Tibial artery (tissue), 4 donors: ENCODE data around the gene STPG3.

Source experiments
- DNase-seq, 2 donors: peaks; one replicate each; pipeline ENCODE4 v3.0.0-alpha.2; 2019
- H3K27ac ChIP-seq, 2 donors: fragments of 200-600 bp; sonication (generic) in 1 of 2; 1 replicate in 1 of 2; 2 replicates in 1 of 2; pipeline ENCODE4 v1.5.1; 2018 to 2019; ENCODE audit warnings: mild to moderate bottlenecking in 1 of 2
- H3K27me3 ChIP-seq, 2 donors: fragments of 200-600 bp; sonication (generic) in 1 of 2; one replicate each; pipeline versions ENCODE4 v1.5.1 to v1.6.0; 2016 to 2019
- H3K36me3 ChIP-seq, 3 donors: fragments of 200-600 bp; sonication (generic) in 2 of 3; one replicate each; pipeline ENCODE4 v1.5.1; 2016 to 2019; ENCODE audit warnings: mild to moderate bottlenecking in 2 of 3
- H3K4me1 ChIP-seq, 4 donors: fragments of 200-600 bp; sonication (generic) in 2 of 4; 1 replicate in 3 of 4; 2 replicates in 1 of 4; pipeline ENCODE4 v1.5.1; 2016 to 2019
- H3K4me3 ChIP-seq, 2 donors: fragments of 200-600 bp; sonication (generic) in 1 of 2; 1 replicate in 1 of 2; 2 replicates in 1 of 2; pipeline ENCODE4 v1.5.1; 2018 to 2019; ENCODE audit warnings: mild to moderate bottlenecking in 2 of 2
- H3K9me3 ChIP-seq, 3 donors: fragments of 200-600 bp; sonication (generic) in 1 of 3; one replicate each; pipeline ENCODE4 v1.5.1; 2016 to 2019
- intact Hi-C: fragments of 100-400 bp; cut with DNase I; formaldehyde crosslinking; loops from one replicate; pipeline ENCODE4 v1.15.0; 2023; ENCODE audit warnings: low total_unique reads
- TF ChIP-seq, protein P1 (sequence below), 2 experiments: fragments of 200-600 bp in 1 of 2; fragments of 450-650 bp in 1 of 2; IDR thresholded peaks; one replicate each; pipeline ENCODE4 v1.5.1; 2017 to 2019; ENCODE audit warnings: antibody characterized with exemption in 2 of 2, mild to moderate bottlenecking in 1 of 2, moderate library complexity in 1 of 2

The STPG3 gene

DNA sequence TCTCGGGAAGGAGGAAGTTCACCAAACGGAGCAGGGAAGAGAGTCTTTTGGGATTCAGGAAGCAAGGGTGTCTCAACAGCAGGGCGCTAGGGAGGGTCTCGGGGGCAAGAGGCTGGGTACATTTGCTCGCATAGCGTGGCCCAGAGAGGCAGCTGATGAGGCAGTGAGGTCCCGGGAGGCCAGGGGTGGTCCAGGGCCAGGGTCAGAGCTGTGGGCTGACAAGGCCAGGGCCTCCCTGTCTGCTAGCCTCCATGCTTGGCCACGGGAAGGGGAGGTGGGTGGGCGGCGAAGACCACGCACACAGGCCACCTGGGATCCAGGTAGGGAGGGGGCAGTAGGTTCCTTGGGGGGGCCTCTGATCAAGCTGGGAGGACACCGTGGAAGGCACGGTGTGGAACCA is 39.6 kb upstream of the STPG3 start:
- Histone ChIP-seq H3K4me3 (no peak overlapping the region), H3K9me3 (no peaks in the 10 kb centered on the region), H3K4me1 (peaks cover 0 to 6% (median 5%) of the 10 kb centered on the region in 4 donors), H3K27ac (no peak overlapping the region), H3K27me3 (no peaks in the 10 kb centered on the region), H3K36me3 (peaks cover 0 to 47% (median 0%) of the 10 kb centered on the region in 3 donors)
- intact Hi-C loops: no loop called here
- TF ChIP-seq, protein P1, sequence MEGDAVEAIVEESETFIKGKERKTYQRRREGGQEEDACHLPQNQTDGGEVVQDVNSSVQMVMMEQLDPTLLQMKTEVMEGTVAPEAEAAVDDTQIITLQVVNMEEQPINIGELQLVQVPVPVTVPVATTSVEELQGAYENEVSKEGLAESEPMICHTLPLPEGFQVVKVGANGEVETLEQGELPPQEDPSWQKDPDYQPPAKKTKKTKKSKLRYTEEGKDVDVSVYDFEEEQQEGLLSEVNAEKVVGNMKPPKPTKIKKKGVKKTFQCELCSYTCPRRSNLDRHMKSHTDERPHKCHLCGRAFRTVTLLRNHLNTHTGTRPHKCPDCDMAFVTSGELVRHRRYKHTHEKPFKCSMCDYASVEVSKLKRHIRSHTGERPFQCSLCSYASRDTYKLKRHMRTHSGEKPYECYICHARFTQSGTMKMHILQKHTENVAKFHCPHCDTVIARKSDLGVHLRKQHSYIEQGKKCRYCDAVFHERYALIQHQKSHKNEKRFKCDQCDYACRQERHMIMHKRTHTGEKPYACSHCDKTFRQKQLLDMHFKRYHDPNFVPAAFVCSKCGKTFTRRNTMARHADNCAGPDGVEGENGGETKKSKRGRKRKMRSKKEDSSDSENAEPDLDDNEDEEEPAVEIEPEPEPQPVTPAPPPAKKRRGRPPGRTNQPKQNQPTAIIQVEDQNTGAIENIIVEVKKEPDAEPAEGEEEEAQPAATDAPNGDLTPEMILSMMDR (IDR thresholded peaks at IDR 0.05): no peak
- DNase-seq: no peak

DNA sequence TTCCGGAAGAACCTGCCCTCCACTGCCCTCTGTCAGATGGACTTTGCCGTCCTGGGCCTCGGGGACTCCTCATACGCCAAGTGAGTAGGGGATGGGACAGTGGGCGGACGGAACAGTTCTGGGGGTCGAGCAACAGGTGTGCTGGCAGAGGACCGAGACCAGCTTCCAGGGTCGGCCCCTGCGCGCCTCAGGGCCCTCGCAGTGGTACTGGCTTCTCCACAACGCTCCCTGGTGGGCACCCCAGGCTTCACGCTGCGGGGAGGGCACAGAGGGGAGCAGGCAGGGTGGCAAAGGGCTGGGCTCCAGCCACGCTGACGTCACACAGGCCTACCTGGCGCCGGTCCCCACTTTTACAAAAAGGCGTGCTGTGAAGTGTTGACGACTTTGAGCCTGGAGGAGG is 38.6 kb upstream of the STPG3 start:
- H3K27me3 ChIP-seq: no peaks in the 10 kb centered on the region
- no peak for DNase-seq
- TF ChIP-seq, protein P1 (IDR thresholded peaks at IDR 0.05): no peak
- H3K4me1 ChIP-seq: peaks cover 0 to 9% (median 1%) of the 10 kb centered on the region in 4 donors
- H3K4me3 ChIP-seq: no peak overlapping the region
- intact Hi-C loops: no loop called here
- no peaks in the 10 kb centered on the region for H3K9me3 ChIP-seq
- H3K36me3 ChIP-seq: peaks cover 0 to 44% (median 0%) of the 10 kb centered on the region in 3 donors
- H3K27ac ChIP-seq: no peak overlapping the region

DNA sequence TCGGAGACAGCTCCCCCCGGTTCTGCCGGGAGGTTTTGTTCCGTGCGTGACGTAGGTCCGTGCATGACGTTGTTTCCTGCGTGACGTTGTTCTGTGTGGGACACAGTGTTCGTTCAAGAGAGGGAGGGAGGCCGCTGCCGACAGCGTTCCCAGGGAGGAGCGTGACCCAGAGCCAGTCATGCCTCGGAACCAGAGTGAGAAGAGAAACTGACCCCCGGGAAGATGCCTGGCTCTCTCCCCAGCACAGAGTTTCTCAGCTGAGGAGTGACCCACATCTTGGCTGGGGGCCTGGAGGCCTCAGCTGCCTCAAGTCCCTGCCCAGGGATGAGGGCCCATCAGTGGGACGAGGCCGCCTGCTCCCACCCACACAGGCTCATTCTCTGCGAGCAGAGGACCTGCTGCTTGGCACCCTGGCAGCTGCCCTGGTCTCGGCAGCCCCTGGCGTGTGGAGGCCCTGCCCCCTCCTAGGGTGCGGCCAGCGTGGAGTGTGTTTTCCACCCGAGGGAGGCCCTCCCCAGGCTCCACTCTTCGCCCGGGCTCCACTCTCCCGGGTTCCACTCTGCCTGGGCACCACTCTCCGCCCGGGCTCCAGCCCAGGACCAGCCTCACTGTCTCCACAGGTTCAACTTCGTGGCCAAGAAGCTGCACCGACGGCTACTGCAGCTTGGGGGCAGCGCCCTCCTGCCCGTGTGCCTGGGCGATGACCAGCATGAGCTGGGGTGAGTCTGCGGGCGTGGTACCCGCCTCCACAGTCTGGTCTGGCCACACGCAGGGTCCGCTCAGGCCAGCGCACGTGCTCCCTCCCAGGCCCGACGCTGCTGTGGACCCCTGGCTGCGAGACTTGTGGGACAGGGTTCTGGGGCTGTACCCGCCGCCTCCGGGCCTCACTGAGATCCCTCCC is 37.7 kb upstream of the STPG3 start:
- H3K27me3 ChIP-seq: no peaks in the 10 kb centered on the region
- peaks cover 0 to 18% (median 8%) of the 10 kb centered on the region in 4 donors for H3K4me1 ChIP-seq
- no peak overlapping the region for H3K27ac ChIP-seq
- H3K9me3 ChIP-seq: no peaks in the 10 kb centered on the region
- H3K4me3 ChIP-seq: no peak overlapping the region
- DNase-seq: no peak
- H3K36me3 ChIP-seq: peaks cover 0 to 42% (median 0%) of the 10 kb centered on the region in 3 donors
- intact Hi-C loops: no loop called here
- TF ChIP-seq, protein P1 (IDR thresholded peaks at IDR 0.05): no peak

DNA sequence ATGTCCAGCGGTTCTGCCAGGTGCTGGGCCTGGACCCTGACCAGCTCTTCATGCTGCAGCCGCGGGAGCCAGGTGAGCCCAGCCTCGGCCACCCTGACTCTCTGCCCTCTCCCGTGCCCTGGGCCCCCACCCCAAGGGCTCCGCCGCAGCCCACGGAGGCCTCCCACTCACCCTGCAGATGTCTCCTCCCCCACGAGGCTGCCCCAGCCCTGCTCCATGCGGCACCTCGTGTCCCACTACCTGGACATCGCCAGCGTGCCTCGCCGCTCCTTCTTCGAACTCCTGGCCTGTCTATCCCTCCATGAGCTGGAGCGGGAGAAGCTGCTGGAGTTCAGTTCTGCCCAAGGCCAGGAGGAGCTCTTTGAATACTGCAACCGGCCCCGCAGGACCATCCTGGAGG is 36.5 kb upstream of the STPG3 start:
- intact Hi-C loops: no loop called here
- Histone ChIP-seq H3K4me3 (no peak overlapping the region), H3K27me3 (no peaks in the 10 kb centered on the region), H3K36me3 (peaks cover 0 to 34% (median 0%) of the 10 kb centered on the region in 3 donors), H3K9me3 (no peaks in the 10 kb centered on the region), H3K4me1 (peaks cover 0 to 24% (median 11%) of the 10 kb centered on the region in 4 donors), H3K27ac (no peak overlapping the region)
- DNase-seq: no peak
- TF ChIP-seq, protein P1 (IDR thresholded peaks at IDR 0.05): no peak

DNA sequence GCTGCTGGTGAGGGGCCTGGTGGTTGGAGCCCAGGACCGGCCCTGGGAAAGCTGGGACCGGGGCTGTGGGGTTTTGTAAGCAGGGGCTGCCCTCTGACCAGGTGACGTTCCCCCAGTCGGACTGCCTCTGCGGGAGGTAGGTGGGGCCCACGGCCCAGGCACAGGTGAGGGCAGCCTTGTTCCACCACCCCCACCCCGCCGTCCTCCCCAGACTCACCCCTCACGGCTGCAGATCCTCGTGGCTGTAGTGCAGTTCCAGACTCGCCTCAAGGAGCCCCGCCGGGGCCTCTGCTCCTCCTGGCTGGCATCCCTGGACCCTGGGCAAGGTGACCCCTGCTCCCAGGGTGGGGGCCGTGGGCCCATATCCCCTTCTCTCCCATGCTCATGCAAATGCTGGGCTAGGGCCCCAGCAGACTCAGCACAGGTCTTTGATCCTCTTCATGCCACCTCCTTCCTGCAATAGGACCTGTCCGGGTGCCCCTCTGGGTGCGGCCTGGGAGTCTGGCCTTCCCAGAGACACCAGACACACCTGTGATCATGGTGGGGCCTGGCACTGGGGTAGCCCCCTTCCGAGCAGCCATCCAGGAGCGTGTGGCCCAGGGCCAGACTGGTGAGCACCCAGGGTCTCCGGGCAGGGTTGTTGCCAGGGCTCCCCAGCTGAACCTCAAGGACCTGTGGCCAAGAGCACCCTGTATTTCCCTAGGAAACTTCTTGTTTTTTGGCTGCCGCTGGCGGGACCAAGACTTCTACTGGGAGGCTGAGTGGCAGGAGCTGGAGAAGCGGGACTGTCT is 35.7 kb upstream of the STPG3 start:
- TF ChIP-seq, protein P1 (IDR thresholded peaks at IDR 0.05): no peak
- no peak for DNase-seq
- Histone ChIP-seq H3K4me3 (no peak overlapping the region), H3K27me3 (no peaks in the 10 kb centered on the region), H3K36me3 (peaks cover 0 to 28% (median 0%) of the 10 kb centered on the region in 3 donors), H3K9me3 (no peaks in the 10 kb centered on the region), H3K27ac (no peak overlapping the region), H3K4me1 (peaks cover 0 to 24% (median 11%) of the 10 kb centered on the region in 4 donors)
- intact Hi-C loops: no loop called here
